Activated naive CD8-positive, alpha-beta T cell treated with anti-CD3 and anti-CD28 coated beads for 36 hours (primary cell): Measurements from ENCODE around the gene OXNAD1. TPM values are rescaled to one million over a fixed set of nuclear protein-coding genes. Genes with fewer than 3 reads are reported as not detected.

Source experiments
- DNase-seq: peaks from one replicate; pipeline ENCODE4 v3.0.0; 2021
- H3K27ac Mint-ChIP-seq: one replicate; pipeline ENCODE4 v1.8.0; 2022; ENCODE audit warnings: mild to moderate bottlenecking, moderate library complexity, mixed read lengths
- H3K27me3 Mint-ChIP-seq: one replicate; pipeline ENCODE4 v1.8.0; 2022; ENCODE audit warnings: mild to moderate bottlenecking, mixed read lengths
- H3K36me3 Mint-ChIP-seq: one replicate; pipeline ENCODE4 v1.8.0; 2021; ENCODE audit warnings: mild to moderate bottlenecking, mixed read lengths
- H3K4me1 Mint-ChIP-seq: one replicate; pipeline ENCODE4 v1.8.0; 2021; ENCODE audit warnings: mixed read lengths
- H3K4me3 Mint-ChIP-seq: one replicate; pipeline ENCODE4 v1.8.0; 2022; ENCODE audit warnings: mild to moderate bottlenecking, moderate library complexity, mixed read lengths
- H3K9me3 Mint-ChIP-seq: one replicate; pipeline ENCODE4 v1.8.0; 2022; ENCODE audit warnings: mixed read lengths
- total RNA-seq, 2 experiments: library from RNA; stranded (reverse); gene quantifications; one replicate each; pipeline ENCODE4 v1.2.3, GENCODE V29; 2021

The OXNAD1 gene
- total RNA-seq, 2 experiments from 2014 or later, result 37.9 to 41.8 TPM

DNA sequence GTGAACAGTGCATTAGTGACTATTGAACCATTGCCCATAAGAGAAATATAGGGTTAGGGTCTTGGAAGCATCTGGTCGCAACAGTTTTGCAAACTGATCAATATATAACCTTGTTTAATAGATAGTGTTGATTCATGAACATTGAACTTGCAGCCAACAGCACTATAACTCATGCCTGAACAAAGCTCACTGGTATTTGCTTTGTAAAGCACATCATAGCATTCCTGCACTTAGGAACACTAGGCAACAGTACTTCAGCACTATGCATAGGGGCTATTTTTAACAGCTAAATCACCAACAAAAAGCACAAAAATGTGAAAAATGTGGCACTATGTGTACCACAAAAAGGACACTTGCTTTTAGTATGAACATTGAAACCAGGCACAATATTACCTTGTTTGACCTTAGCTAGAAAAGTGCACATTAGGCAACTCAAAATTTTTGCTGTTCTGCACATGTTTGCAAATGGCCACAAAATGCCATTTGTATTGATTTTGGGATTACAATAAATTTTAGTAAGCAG, 68.0 kb downstream of the OXNAD1 start:
- H3K27ac Mint-ChIP-seq, result peak overlapping the region; percentile 18
- DNase-seq, result no peak
- no peaks in the 10 kb centered on the region for H3K27me3 Mint-ChIP-seq
- H3K4me3 Mint-ChIP-seq, result no peak overlapping the region
- H3K9me3 Mint-ChIP-seq, result peaks cover 24% of the 10 kb centered on the region
- peaks cover 82% of the 10 kb centered on the region for H3K36me3 Mint-ChIP-seq
- H3K4me1 Mint-ChIP-seq, result peaks cover 26% of the 10 kb centered on the region

DNA sequence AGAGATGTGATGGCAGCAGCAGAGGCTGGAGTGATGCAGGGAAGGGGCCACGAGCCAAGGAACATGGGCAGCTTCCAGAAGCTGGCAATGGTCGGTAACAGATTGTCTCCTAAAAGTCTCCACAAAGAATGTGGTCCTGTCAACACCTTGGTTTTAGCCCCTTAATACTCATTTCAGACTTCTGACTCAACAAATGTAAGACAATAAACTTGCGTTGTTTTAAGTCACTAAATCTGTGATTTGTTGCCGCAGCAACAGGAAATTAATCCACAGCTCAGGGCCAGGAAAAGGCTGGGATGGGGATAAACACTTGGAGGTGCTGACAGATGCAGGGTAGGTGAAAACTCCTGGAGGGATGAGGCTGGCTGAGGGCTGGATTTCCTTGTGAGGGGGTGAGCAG, 69.9 kb downstream of the OXNAD1 start:
- peaks cover 24% of the 10 kb centered on the region for H3K9me3 Mint-ChIP-seq
- H3K36me3 Mint-ChIP-seq, result peaks cover 84% of the 10 kb centered on the region
- no peak overlapping the region for H3K4me3 Mint-ChIP-seq
- H3K4me1 Mint-ChIP-seq, result peaks cover 43% of the 10 kb centered on the region
- H3K27me3 Mint-ChIP-seq, result no peaks in the 10 kb centered on the region
- H3K27ac Mint-ChIP-seq, result peak overlapping the region; percentile 75
- DNase-seq, result no peak

DNA sequence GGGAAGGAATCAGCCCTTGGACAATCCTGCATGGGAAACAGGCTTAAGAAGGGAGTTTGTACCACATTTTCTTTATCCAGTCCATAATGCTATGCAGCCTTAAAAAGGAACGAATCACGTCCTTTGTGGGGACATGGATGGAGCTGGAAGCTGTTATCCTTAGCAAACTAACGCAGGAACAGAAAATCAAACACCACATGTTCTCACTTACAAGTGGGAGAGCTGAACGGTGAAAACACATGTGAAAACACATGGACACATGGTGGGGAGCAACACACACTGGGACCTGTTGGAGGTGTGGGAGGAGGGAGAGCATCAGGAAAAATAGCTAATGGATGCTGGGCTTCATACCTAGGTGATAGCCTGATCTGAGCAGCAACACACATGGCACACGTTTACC, 70.3 kb downstream of the OXNAD1 start:
- peaks cover 47% of the 10 kb centered on the region for H3K4me1 Mint-ChIP-seq

DNA sequence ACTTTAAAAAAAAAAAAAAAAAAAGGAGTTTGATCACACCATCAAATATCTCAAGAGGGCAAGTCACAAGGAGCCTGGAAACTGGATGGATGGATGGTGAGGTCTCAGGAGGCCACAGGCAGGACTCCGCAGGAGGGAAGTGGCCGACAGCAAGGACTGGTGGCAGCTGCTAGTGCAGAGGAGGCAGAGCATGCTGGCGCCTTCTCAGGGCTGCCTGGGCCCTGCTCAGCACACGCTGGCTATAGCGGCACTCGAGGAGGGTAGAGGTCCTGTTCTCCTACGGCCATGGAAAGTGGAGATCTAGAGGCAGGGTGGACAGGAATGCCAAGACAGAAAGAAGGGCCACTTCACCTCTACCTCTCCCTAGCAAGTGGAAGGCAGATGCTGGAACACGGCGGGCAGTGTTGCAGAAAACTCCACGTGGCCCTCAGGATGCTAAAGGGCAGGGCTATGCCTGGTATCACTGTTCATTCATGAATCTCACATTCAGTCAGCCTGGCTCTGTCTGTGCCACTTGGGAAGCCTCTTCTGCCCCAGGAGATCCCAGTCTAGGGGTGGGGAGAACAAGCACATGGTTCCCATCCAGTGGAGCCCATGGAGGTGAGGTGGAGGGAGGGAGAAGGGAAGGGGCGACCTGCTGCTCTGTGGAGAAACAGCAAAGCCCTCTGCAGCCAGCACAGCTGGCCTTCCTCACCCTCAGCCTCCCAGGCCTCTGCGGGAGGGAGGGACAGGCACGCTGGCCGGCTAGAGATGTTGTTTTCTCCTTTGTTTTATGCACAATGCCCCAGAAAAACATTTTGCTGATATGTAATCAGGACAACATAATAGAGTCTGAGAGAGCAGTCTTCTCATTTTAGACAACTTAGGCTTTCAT, 71.0 kb downstream of the OXNAD1 start:
- Mint-ChIP-seq H3K9me3 (peaks cover 19% of the 10 kb centered on the region), H3K4me3 (no peak overlapping the region), H3K4me1 (peaks cover 52% of the 10 kb centered on the region), H3K36me3 (peaks cover 81% of the 10 kb centered on the region), H3K27me3 (no peaks in the 10 kb centered on the region), H3K27ac (peak overlapping the region; percentile 75)
- DNase-seq, result no peak

More for the DNA sequence above, 70.3 kb downstream of the OXNAD1 start:
- Mint-ChIP-seq H3K9me3 (peaks cover 21% of the 10 kb centered on the region), H3K27me3 (no peaks in the 10 kb centered on the region), H3K4me3 (no peak overlapping the region), H3K36me3 (peaks cover 83% of the 10 kb centered on the region), H3K27ac (peak overlapping the region; percentile 75)
- DNase-seq, result no peak

DNA sequence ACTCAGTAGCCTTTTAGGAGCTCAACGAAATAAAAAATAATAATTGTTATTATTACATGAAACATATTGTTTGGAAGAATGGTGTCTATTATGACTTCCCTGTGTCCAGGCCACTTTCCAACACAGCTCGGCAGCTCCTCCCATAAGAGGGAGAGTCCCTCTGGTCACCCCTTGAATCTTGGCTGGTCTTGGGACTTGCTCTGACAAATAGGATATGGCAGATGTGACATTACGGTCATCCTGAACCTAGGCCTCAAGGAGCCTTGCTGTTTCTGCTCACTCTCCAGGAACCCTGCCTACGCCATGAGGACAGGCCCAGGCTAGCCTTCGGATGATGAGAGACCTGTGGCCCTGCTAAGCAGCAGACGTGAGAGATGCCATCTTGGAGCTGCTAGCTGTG, 71.8 kb downstream of the OXNAD1 start:
- Mint-ChIP-seq H3K27ac (peak overlapping the region; percentile 51), H3K36me3 (peaks cover 73% of the 10 kb centered on the region), H3K4me3 (no peak overlapping the region), H3K9me3 (peaks cover 14% of the 10 kb centered on the region), H3K4me1 (peaks cover 52% of the 10 kb centered on the region), H3K27me3 (no peaks in the 10 kb centered on the region)
- DNase-seq, result no peak

DNA sequence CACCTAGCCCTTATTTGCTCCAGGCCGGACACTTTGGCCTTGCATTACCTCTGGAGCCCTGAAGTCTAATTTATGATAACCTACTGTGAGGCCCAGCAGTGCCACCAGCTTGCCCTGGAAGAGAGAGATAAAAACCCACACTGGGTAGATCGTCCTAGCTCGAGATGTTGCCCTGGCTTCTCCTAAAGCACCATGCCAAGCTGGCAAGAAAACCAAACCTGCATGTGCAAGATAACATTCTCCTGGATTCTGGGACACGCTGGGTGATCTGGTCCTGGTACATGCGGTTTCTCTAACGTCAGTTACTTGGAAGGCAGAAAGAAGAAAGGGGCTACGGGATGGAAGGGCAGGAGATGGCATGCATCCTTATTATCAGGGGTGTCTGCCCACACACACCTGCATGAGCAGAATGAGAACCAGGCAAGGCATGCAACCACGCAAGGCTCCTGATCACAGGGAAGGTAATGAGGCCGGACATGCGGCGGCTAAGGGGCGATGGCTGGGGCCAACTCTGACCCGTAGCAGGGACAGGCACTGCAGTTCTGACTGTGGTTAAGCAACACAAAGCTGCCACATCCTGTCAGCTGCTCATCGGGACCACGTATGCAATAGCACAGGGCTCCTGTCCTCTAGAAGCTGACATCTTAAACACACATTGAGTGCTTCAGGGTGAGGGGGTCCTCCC, 73.0 kb downstream of the OXNAD1 start:
- Mint-ChIP-seq H3K4me3 (peak overlapping the region; percentile 42), H3K36me3 (peaks cover 68% of the 10 kb centered on the region), H3K27ac (peak overlapping the region; percentile 83), H3K9me3 (peaks cover 3% of the 10 kb centered on the region), H3K27me3 (no peaks in the 10 kb centered on the region), H3K4me1 (peaks cover 59% of the 10 kb centered on the region)
- DNase-seq, result peak; percentile 54

DNA sequence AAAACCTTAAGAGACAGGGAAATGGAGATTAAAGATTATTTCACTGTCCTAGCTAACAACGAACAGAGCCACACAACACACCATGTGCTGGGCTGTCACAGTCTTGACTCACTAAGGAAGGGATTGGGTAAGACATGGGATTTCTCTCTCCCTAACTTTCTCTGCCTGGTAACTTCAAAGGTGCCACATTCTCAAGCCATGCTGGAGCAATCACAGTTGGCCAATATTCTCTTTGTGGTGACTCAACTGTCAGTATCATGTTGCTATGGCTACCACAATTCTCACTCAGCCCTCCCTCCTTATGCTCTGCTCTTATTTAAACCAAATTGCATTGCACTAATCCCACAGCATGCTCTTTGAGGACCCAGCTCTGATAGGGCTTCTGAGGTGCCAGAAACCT, 74.0 kb downstream of the OXNAD1 start:
- Mint-ChIP-seq H3K27me3 (no peaks in the 10 kb centered on the region), H3K4me1 (peaks cover 66% of the 10 kb centered on the region), H3K36me3 (peaks cover 70% of the 10 kb centered on the region), H3K4me3 (no peak overlapping the region), H3K27ac (peak overlapping the region; percentile 83), H3K9me3 (peaks cover 5% of the 10 kb centered on the region)
- DNase-seq, result no peak

DNA sequence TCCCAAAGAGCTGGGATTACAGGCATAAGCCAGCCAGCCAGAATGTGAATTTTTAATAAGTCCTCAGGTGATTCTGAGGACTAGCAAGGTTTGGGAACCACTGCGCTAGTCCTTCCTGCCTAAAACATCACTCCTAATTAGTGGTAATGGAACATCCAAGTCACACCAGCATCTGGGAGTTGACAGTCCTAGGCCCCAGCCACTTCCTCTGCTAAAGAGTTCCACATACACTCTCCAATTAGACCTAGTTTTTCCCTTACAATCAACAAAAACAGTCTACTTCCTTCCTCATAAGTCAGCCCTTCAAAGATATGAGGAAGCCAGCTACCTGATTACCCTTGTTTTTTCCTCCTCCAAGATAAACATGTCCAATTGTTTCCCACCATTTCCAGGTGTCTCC, 78.1 kb downstream of the OXNAD1 start:
- no peaks in the 10 kb centered on the region for H3K27me3 Mint-ChIP-seq
- DNase-seq, result no peak
- peaks cover 66% of the 10 kb centered on the region for H3K36me3 Mint-ChIP-seq
- H3K4me1 Mint-ChIP-seq, result peaks cover 69% of the 10 kb centered on the region
- peak overlapping the region; percentile 69 for H3K27ac Mint-ChIP-seq
- H3K9me3 Mint-ChIP-seq, result peaks cover 4% of the 10 kb centered on the region
- H3K4me3 Mint-ChIP-seq, result no peak overlapping the region

DNA sequence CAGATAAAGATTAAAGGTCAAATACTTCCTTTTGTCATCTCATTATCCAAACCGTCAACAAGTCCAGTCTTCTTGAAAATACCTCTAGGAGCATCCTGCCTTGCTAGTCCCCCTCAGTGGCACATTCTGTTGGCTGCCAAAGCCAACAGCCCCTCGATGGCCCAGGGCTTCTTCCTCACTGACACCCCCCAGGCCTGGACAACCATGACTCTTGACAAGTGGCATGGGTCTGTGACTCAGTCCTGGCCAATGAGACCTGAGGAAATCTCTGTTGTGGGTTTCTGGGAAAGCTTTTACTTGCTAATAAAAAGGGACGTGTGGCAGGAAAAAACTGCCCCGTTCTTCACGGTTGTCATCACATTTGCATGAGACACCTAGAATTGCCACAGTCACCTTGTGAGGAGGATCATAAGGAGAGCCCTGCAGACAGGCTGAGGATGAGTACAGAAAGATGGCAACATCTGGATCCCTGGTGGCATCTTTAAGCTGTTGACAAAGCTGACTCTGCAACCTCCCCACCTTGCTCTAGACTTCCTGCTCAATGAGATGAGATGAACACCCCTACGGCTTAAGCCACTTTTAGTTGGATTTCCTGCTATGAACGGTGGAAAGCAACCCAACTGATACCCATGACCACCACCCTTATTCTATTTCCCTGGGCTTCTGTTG, 81.5 kb downstream of the OXNAD1 start:
- H3K27ac Mint-ChIP-seq, result peak overlapping the region; percentile 65

DNA sequence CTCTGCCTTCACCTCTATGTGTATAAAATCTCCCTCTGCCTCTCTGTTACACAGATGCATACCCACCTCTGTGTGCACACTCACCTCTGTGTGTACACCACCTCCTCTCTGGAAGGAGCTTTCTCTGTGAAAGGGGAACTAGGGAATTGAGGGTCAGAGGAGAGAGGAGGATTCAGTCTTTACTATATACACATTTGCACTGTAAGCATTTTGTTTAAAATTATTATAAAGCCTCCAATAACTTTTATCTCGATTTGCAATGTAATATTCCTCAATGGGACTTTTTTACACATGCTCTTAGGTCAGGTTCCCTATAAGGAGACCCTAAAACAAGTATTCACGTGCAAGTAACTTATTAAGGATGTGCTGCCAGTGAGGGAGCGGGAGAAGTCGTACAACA, 82.5 kb downstream of the OXNAD1 start:
- H3K27me3 Mint-ChIP-seq, result no peaks in the 10 kb centered on the region
- peaks cover 4% of the 10 kb centered on the region for H3K9me3 Mint-ChIP-seq
- peak overlapping the region; percentile 73 for H3K27ac Mint-ChIP-seq
- H3K4me3 Mint-ChIP-seq, result no peak overlapping the region
- peaks cover 71% of the 10 kb centered on the region for H3K36me3 Mint-ChIP-seq
- H3K4me1 Mint-ChIP-seq, result peaks cover 61% of the 10 kb centered on the region
- DNase-seq, result no peak

More for the DNA sequence above, 81.5 kb downstream of the OXNAD1 start:
- Mint-ChIP-seq H3K27me3 (no peaks in the 10 kb centered on the region), H3K4me3 (no peak overlapping the region), H3K36me3 (peaks cover 75% of the 10 kb centered on the region), H3K9me3 (peaks cover 4% of the 10 kb centered on the region), H3K4me1 (peaks cover 62% of the 10 kb centered on the region)
- DNase-seq, result no peak

DNA sequence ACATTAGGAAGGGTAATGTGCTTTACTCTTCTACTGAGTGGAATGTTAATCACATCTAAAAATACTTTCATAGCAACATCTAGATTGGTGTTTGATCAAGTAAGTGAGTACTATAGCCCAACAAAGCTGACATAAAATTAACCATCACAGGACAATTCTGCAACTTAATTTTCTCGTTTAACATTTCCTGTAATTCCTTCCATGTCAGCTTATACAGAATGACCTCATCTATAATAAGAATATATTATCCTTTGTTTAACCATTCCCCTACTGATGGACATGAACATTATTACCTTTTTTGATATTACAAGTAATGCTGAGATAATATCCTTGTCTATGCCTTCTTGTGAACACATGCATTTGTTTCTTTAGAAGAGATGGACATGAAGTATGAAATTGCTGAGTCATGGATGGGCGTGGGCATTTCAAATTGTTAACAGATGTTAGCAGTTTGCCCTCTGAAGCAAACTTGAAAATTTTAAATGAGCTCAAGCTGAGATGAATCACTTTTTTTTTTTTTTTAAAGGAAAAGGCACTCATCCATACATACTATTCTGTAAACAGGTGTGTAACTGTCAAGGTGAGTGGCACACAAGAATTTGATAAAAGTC, 85.1 kb downstream of the OXNAD1 start:
- H3K27me3 Mint-ChIP-seq, result no peaks in the 10 kb centered on the region
- H3K27ac Mint-ChIP-seq, result peak overlapping the region; percentile 58
- H3K36me3 Mint-ChIP-seq, result peaks cover 68% of the 10 kb centered on the region
- no peak overlapping the region for H3K4me3 Mint-ChIP-seq
- H3K9me3 Mint-ChIP-seq, result peaks cover 2% of the 10 kb centered on the region
- H3K4me1 Mint-ChIP-seq, result peaks cover 48% of the 10 kb centered on the region
- DNase-seq, result no peak

DNA sequence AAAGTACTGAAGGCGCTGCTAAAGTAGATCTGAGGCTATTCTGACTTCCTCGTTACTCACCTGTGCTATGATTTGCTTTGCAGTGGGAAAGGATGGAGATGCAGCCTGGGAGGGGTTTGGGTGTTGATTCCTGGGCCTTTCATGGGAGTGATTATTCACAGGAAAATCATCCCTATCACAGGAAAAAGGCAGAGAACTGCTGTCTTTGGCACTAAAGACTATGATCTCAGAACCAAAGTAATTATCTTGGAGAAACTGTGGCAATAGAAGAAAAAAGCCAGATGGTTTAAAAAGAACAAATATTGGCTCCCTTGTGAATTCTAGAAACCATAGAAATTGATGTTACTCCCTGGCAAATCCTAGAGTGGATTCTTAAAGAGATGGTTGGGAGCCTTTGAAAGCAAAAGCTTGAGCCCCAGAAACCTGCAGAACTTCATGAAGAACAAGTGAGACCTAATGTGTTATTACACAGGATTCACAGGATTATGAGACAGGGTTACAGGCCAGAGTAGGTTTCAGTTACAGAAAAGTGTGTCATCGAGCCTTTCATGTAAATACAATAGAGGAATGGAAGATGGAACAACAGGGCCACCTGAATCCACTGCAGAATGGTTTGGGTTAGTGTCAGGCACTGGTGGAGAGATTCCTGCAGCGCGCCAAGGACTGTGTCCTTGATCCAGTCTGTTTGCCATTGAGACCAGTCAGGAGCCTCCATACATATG, 85.7 kb downstream of the OXNAD1 start:
- Mint-ChIP-seq H3K36me3 (peaks cover 68% of the 10 kb centered on the region), H3K4me3 (no peak overlapping the region), H3K4me1 (peaks cover 47% of the 10 kb centered on the region), H3K27ac (peak overlapping the region; percentile 58), H3K9me3 (peaks cover 2% of the 10 kb centered on the region), H3K27me3 (no peaks in the 10 kb centered on the region)
- no peak for DNase-seq

DNA sequence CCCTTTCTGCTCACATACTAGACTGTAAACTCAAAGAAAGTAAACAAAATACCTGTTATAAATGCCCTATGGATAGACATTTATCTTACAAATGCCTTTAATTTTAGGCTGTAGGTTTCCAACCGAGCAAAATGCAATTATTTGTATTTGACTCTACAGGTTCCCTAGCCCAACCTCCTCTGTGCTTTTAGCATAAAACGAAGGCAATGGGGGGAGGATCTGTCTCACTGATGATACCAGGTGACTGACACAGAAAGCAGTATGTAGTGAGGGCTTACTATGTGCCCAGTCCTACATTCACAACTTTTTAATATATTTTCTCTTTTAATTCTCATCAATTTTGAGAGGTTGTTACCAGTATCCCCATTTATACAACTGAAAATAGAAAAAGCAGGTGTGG, 87.4 kb downstream of the OXNAD1 start:
- H3K27ac Mint-ChIP-seq, result peak overlapping the region; percentile 61
- H3K4me1 Mint-ChIP-seq, result peaks cover 34% of the 10 kb centered on the region
- no peak for DNase-seq
- H3K27me3 Mint-ChIP-seq, result no peaks in the 10 kb centered on the region
- H3K4me3 Mint-ChIP-seq, result no peak overlapping the region
- peaks cover 62% of the 10 kb centered on the region for H3K36me3 Mint-ChIP-seq
- H3K9me3 Mint-ChIP-seq, result no peaks in the 10 kb centered on the region

DNA sequence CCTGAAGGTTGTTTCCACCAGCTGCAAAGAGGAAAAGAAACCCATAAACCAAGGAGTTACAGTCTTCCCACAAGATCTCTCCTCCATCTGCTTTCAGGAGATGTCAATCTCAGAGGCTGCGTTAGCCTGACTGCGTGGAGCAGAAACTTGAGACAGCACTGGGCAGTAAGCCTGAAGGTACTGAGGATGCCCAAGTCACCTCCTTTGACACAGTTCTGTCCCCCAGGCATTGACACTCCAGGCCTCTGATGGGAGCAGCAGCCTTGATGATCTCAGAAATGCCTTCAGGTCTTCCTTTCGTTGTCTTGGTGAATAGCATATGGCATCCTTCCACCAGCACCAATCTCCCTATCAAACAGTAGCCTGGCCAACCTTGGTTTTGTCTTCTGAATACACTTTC, 89.3 kb downstream of the OXNAD1 start:
- Mint-ChIP-seq H3K9me3 (no peaks in the 10 kb centered on the region), H3K4me3 (no peak overlapping the region), H3K4me1 (peaks cover 23% of the 10 kb centered on the region), H3K27ac (no peak overlapping the region), H3K27me3 (no peaks in the 10 kb centered on the region), H3K36me3 (peaks cover 58% of the 10 kb centered on the region)
- no peak for DNase-seq
